ENCODE measurements around the gene MCEMP1. TPM values are rescaled to one million over a fixed set of nuclear protein-coding genes. Genes with fewer than 3 reads are reported as not detected.

The MCEMP1 gene
- total and polyA plus RNA-seq, 2 of the 13 experiments (the other 11 are each of a cell fraction or from before 2014, with no cell fraction given), result not detected

GRCh38 chr19:7681340-7682174 lies 4.7 kb downstream of the MCEMP1 start (continued):
- TF ChIP-seq ZBTB3 (CRISPR knock-in tag; IDR thresholded peaks at IDR 0.05; ENCODE audit: borderline replicate concordance, low read depth) (no peak), RARA (CRISPR knock-in tag; IDR thresholded peaks at IDR 0.05) (0 out of 2 replicates have a peak, but pooled peaks have one; percentile 27), SRSF1 (optimal IDR thresholded peaks at IDR 0.05; ENCODE audit: low read depth, low read length) (no peak), ZNF710 (CRISPR knock-in tag; IDR thresholded peaks at IDR 0.05; ENCODE audit: borderline replicate concordance) (no peak), USF2 (IDR thresholded peaks at IDR 0.05; ENCODE audit: low read depth, low read length) (no peak), USF2 (CRISPR knock-in tag; IDR thresholded peaks at IDR 0.05; ENCODE audit: borderline replicate concordance) (no peak), ZSCAN12 (CRISPR knock-in tag; IDR thresholded peaks at IDR 0.05) (no peak), ZNF747 (CRISPR knock-in tag; IDR thresholded peaks at IDR 0.05; ENCODE audit: borderline replicate concordance) (no peak), ZNF234 (CRISPR knock-in tag; conservative IDR thresholded peaks at IDR 0.05) (0 out of 2 replicates have a peak, but pooled peaks have one; percentile 3), KAT7 (CRISPR knock-in tag; IDR thresholded peaks at IDR 0.05; ENCODE audit: borderline replicate concordance) (no peak), HOXA3 (CRISPR knock-in tag; IDR thresholded peaks at IDR 0.05) (peak; percentile 17; the same call in 1 of the 2 replicates), ZBTB43 (CRISPR knock-in tag; conservative IDR thresholded peaks at IDR 0.05) (no peak), RBFOX2 (IDR thresholded peaks at IDR 0.05; ENCODE audit: low read depth, low read length) (no peak), BCL3 (CRISPR knock-in tag; IDR thresholded peaks at IDR 0.05) (no peak), CSRNP1 (CRISPR knock-in tag; IDR thresholded peaks at IDR 0.05) (no peak), AHR (CRISPR knock-in tag; IDR thresholded peaks at IDR 0.05) (no peak), POGZ (CRISPR knock-in tag; IDR thresholded peaks at IDR 0.05) (no peak), POLR2A (IDR thresholded peaks at IDR 0.05; ENCODE audit: insufficient read depth in 1 of 2, low read depth in 2 of 2, low read length in 2 of 2) (no peak), ZNF552 (CRISPR knock-in tag; IDR thresholded peaks at IDR 0.05; ENCODE audit: borderline replicate concordance) (peak; percentile 100)

Measured in HepG2 (cell line).